ENCODE results near the gene SRGN.

SRGN gene

DNA sequence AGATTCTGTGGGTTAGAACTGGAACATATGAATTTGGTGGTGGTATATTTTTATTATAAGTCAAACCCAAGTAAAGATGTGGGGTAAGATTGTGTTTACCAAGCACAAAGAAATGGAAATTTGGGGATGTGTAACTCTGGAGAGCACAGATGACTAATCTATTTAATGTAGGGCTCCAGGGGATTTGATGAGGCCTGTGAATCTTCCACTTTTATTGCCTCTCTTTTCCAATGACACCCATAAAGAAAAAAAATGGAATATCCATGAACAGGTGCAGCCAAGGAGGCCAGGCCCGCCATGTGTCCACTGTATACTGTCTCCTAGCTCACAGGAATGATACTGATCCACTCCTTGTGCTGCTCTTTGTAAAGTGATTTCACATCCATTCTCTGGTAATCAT lies 2.8 kb downstream of the SRGN start:
- no peak for DNase-seq (ENCODE audit: low spot score)

DNA sequence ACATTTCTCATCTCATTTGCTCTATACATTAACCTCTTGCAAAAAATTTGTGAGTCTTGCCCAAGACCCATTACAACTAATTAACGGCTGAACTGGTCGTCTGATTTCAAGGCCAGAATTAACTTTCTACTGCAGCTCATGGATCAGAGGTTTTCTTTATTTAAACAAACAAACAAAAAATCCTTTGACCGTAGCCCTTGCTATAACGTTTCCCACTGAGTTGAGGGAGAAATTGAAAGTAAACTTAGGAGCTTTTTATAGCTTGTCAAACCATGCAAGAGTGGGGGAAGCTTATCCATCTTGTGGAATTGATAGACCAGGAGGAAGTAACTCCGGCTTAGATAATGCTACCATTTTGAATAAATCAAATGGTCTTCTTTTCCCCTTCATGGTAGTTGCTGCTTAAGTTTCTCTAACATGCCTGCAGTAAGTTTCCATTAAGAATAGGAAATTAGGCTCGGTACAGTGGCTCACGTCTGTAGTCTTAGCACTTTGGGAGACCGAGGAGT lies 3.3 kb downstream of the SRGN start:
- peak; percentile 12 for DNase-seq (ENCODE audit: low spot score)

DNA sequence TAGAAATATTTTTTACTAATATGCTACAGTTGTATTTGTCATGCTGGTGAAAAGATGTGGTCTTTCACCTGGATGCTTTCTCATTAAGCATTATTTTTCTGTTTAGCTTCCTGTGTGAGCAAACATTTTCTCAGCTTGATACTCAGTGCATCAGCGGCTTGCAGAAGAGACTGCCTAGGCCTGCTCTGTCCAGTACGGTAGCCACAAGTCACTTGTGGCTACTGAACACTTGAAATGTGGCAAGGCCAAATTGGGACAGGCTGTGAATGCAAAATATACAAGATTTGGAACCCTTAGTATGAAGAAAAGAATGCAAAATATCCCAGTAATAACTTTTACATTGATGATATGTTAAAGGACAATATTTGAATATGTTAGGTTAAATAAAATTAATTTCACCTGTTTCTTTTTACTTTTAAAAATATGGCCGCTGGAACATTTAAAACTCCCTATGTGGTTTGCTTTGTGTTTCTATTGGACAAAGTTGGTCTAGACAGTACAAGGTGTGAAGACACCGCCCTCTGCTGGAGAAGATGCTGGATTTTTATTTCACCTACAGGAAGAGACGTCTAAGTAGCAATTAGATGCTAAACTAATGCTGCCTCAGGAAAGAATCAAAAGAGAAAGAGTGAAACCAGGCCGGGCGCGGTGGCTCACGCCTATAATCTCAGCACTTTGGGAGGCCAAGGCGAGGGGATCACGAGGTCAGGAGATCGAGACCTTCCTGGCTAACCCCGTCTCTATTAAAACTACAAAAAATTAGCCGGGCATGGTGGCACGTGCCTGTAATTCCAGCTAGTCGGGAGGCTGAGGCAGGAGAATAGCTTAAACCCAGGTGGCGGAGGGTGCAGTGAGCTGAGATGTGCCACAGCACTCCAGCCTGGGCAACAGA lies 5.3 kb downstream of the SRGN start:
- DNase-seq (ENCODE audit: low spot score), result peak; percentile 87

DNA sequence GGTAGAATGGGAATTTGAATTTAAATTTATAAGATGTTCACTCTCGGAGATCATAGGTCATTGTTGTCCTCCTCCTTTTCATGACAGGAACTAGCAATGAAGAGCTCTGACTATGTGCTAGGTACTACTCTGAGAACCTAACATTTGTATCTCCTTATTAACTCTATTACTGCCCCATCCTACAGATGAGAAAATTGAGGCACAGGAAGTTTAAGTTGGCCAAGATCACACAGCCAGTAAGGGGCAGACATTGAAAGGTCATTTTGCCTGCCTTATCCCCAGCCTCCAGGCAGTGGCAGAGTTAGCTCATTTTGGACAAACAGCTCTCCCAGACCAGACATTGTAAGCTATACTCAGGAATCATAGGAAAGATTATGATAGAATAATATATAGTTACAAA lies 6.0 kb downstream of the SRGN start:
- no peak for DNase-seq (ENCODE audit: low spot score)

- DNase-seq (ENCODE audit: low spot score), result no peak
These were observed 8.1 kb downstream of the SRGN start for GRCh38 chr10:69096045-69096444.

GRCh38 chr10:69097729-69098128 lies 9.8 kb downstream of the SRGN start:
- DNase-seq (ENCODE audit: low spot score), result no peak

- no peak for DNase-seq (ENCODE audit: low spot score)
These were observed 12.4 kb downstream of the SRGN start for GRCh38 chr10:69100136-69100872.

- DNase-seq (ENCODE audit: low spot score), result no peak
These were observed 13.7 kb downstream of the SRGN start for GRCh38 chr10:69101451-69102095.

DNA sequence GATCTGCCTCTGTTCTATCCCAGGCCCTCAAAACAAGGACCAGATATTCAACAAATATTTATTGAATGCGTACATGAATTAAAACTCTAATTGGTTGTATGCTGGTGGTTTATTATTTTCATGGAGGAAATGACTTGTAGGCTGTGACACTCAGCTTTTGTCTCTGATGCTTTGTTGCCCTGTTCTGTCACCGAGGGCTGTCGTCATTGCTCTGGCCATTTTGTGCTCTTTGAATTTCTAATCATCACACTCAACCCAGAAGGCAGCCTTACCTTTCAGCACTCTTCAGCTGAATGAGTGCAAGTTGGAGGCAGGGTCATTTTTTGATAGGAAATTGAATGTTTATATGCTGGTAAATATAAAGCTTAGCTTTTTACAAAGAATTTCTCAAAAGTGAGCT lies 14.5 kb downstream of the SRGN start:
- DNase-seq (ENCODE audit: low spot score), result no peak

- DNase-seq (ENCODE audit: low spot score), result no peak
These were observed 15.9 kb downstream of the SRGN start for GRCh38 chr10:69103784-69104183.

GRCh38 chr10:69104994-69105790 lies 17.3 kb downstream of the SRGN start:
- DNase-seq (ENCODE audit: low spot score), result no peak

DNA sequence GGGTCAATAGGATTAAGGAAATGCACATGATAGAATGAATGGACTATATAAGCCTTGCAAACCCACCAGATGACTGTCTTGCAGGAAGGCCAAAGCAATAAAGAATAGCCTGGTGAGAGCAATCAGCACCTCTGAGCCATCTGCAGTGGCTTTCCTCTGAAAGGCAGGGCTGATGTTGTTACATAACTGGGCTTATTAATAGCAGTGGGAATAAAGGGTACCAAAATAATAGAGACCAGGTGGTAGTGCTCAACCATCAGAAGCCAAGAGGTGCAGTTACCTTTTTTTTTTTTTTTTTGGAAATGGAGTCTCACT lies 19.2 kb downstream of the SRGN start:
- DNase-seq (ENCODE audit: low spot score), result no peak

- DNase-seq (ENCODE audit: low spot score), result no peak
These were observed 19.8 kb downstream of the SRGN start for GRCh38 chr10:69107699-69108098.

GRCh38 chr10:69119896-69120295 lies 32.0 kb downstream of the SRGN start:
- DNase-seq (ENCODE audit: low spot score), result no peak

GRCh38 chr10:69123306-69123746 lies 35.4 kb downstream of the SRGN start:
- DNase-seq (ENCODE audit: low spot score), result no peak

DNA sequence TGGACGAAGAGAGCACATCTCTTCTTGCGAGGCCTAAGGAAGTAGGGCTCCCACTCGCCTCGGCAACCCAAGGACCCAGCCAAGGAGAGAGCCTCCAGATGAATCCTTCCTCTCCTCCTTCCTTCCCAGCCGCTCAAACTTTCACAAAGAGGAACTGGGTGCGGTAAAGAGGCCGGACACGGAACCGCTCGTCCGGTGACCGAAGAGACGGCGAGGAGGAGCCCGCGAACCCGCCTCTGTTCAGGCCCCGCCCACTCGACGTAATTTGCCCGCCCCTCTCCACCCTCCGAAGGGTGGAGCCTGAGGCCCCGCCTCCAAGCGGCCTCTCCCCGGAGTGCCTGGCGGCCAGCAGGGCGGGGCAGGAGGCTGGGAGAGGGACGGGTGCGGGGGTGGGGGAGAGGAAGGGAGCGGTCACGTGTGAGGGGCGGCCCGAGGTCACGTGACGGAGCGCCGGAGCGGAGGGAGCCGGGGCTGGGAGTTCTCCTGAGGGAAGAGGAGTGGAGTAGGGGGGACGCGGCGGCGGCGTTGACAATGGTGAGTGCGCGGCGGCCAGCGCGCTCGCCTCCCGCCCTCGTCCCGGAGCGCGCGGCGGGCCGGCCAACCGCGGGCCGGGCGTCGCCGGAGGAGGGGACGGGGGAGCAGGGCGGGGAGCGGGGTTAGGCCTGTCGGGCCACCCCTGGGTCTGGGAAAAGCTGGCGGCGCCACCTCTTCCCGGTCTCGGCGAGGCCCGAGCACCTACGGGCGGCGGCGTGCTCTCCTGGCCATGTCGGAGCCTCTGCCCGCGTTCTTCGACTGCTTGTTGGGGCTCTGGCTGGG lies 36.1 kb downstream of the SRGN start, which contains the start of gene VPS26A:
VPS26A (plus strand) TSS at position 432 of the 816 bp plus-strand sequence; CDS start at position 532, 100 bp downstream.
- DNase-seq (ENCODE audit: low spot score), result peak; percentile 99

DNA sequence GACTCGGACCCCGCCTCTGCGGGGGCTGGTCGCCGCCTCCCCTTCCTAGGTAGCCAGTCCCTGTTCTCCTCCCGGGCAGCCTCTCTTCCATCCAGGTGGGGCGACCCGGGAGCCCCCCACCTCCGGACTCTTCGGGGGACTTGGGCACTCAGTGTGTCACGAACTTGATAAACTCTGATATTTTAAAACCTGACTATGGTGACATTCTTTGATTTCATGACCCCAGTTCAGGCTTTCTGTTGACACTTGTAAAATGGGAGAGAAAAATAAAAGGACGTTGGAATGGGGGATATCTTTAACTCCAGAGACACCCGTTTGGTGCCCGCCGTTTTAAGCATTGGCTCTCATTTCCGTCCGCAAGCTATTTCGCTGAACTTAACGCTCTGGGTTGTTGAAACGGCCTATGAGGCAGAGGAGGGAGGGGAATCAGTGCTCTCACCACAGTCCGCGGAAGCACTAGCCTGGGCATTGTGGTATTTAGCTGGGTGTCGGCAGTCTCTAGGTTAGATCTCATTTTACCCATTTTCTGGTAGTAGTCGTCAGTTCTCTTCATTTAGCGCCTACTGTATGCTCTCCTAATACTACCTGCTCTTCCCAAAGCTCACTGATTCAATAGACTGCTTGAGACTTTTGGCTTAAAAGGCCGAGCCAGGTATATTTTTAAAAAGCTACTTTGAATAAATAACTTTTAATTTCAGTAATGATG lies 36.8 kb downstream of the SRGN start:
- peak; percentile 55 for DNase-seq (ENCODE audit: low spot score)

DNA sequence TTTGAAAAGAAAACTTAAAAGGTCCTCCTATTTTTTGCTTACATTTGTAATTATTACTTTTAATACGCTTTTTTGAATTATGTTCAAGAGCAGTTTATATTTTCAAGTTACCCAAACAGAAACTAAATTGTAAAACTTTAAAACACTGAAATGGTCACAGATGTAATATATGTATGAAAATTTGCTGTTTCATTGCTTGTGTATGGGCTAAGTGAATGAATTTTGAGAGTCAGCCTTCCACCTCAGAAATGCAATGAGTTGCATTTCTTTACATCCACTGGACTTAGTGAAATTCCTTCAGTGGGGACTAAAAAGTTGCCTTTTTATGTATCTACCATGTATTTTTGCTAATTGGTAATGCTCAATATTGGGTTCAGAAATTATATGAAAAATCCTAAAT lies 37.7 kb downstream of the SRGN start:
- peak; percentile 56 for DNase-seq (ENCODE audit: low spot score)

DNA sequence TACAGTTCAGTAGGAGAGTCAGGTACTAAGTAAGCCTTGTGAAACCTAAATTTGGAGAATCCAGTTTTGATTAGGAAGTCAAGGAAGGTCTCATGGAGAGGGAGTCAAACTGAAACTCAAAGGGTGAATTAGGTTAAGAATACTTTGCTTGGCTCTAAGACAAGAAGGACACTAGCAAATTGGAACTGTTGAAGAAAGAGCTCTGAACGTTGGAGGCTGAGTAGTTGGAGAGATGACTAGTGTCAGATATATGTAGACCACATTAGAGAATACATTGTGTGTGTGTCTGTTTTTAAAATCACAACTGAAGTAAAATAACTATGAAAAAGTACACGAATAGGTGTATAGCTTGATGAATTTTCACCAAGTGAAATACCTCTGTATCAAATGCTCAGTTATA lies 42.3 kb downstream of the SRGN start:
- no peak for DNase-seq (ENCODE audit: low spot score)

DNA sequence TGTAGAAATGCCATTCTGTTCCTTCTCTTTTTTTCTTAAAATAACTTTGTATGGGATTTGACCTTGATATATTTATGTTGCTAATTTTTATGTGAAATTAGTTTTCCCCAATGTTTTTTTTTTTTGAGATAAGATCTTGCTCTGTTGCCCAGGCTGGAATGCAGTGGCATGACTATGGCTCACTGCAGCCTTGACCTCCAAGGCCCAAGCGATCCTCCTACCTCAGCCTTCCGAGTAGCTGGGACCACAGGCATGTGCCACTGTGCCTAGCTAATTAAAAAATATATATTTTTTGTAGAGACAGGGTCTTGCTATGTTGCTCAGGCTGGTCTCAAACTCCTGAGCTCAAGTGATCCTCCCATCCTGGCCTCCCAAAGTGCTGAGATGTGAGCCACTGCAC lies 52.1 kb downstream of the SRGN start:
- no peak for DNase-seq (ENCODE audit: low spot score)
